GM12878 (cell line): ENCODE data around the gene NR3C1.

Source experiments
- EZH2 ChIP-seq: IDR thresholded peaks from 2 replicates; pipeline ENCODE4 v1.6.1; 2012; ENCODE audit warnings: low read depth, mild to moderate bottlenecking, control low read depth, inconsistent platforms, low read length, borderline replicate concordance; ENCODE audit not compliant: control insufficient read depth
- SIN3A ChIP-seq: IDR thresholded peaks from 2 replicates; pipeline ENCODE4 v1.6.1; 2012; ENCODE audit warnings: low read depth, low read length, improper control_type of control experiment
- STAT1 ChIP-seq: fragments of 450-650 bp; conservative IDR thresholded peaks from 2 replicates; pipeline ENCODE4 v1.6.1; 2014; ENCODE audit warnings: antibody characterized with exemption, mild to moderate bottlenecking
- ZNF274 ChIP-seq: IDR thresholded peaks from one replicate; pipeline ENCODE4 v1.8.0; 2011; ENCODE audit not compliant: insufficient read length, insufficient read depth
- TF ChIP-seq, protein P1 (sequence below): IDR thresholded peaks from 2 replicates; pipeline ENCODE4 v1.6.1; 2011; ENCODE audit warnings: borderline replicate concordance, low read depth, mild to moderate bottlenecking, moderate library complexity, low read length; ENCODE audit not compliant: insufficient read depth, poor library complexity, severe bottlenecking
- TF ChIP-seq, protein P2 (sequence below): IDR thresholded peaks from 2 replicates; pipeline ENCODE4 v1.6.1; 2011; ENCODE audit warnings: borderline replicate concordance, low read depth, mild to moderate bottlenecking, moderate library complexity, mixed read lengths, low read length; ENCODE audit not compliant: insufficient read depth; ENCODE audit errors: extremely low read length
- TF ChIP-seq, protein P3 (sequence below), 3 experiments: IDR thresholded peaks in 2 of 3; conservative IDR thresholded peaks in 1 of 3; 2 replicates each; pipeline ENCODE4 v1.5.1; 2011; ENCODE audit warnings: low read depth in 3 of 3, low read length in 3 of 3, mild to moderate bottlenecking in 3 of 3, control low read depth in 2 of 3, moderate library complexity in 2 of 3, inconsistent platforms in 1 of 3, mixed read lengths in 1 of 3; ENCODE audit not compliant: control insufficient read depth in 2 of 3, insufficient read depth in 1 of 3; ENCODE audit errors: extremely low read depth in 1 of 3
- TF ChIP-seq, protein P4 (sequence below): fragments of 450-650 bp; IDR thresholded peaks from 2 replicates; pipeline ENCODE4 v1.6.1; 2017; ENCODE audit warnings: mild to moderate bottlenecking, moderate library complexity

DNA sequence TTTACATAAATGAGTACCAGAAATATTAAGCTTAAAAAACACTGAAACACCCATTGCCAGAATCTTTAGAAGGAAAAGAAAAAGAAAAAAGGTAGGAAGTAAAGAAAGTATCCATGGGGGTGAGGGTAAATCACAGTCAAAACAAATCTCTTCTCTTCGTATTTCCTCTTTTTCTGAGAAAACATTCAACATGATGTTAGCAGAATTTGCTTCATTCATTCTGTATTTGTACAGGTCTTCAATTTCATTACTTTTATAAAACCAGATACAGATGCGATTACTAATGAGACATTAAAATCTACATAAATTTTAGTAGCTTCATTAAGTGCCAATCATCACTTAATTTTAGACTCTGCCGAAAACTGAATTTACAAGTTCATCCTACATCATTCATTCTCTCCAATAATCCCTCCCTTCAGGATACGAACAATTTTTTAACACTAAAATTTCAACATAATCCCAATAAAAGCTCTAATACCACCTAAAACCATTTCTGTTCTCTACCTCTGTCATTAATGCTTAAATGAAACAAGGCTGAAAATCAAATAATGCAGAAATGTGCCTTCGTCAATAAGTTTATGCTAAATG is 7.0 kb downstream of the NR3C1 start:
- TF ChIP-seq, protein P1, sequence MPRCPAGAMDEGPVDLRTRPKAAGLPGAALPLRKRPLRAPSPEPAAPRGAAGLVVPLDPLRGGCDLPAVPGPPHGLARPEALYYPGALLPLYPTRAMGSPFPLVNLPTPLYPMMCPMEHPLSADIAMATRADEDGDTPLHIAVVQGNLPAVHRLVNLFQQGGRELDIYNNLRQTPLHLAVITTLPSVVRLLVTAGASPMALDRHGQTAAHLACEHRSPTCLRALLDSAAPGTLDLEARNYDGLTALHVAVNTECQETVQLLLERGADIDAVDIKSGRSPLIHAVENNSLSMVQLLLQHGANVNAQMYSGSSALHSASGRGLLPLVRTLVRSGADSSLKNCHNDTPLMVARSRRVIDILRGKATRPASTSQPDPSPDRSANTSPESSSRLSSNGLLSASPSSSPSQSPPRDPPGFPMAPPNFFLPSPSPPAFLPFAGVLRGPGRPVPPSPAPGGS = no peak
- TF ChIP-seq, protein P2, sequence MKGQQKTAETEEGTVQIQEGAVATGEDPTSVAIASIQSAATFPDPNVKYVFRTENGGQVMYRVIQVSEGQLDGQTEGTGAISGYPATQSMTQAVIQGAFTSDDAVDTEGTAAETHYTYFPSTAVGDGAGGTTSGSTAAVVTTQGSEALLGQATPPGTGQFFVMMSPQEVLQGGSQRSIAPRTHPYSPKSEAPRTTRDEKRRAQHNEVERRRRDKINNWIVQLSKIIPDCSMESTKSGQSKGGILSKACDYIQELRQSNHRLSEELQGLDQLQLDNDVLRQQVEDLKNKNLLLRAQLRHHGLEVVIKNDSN = no peak
- TF ChIP-seq ZNF274 = no peak
- TF ChIP-seq, protein P3, sequence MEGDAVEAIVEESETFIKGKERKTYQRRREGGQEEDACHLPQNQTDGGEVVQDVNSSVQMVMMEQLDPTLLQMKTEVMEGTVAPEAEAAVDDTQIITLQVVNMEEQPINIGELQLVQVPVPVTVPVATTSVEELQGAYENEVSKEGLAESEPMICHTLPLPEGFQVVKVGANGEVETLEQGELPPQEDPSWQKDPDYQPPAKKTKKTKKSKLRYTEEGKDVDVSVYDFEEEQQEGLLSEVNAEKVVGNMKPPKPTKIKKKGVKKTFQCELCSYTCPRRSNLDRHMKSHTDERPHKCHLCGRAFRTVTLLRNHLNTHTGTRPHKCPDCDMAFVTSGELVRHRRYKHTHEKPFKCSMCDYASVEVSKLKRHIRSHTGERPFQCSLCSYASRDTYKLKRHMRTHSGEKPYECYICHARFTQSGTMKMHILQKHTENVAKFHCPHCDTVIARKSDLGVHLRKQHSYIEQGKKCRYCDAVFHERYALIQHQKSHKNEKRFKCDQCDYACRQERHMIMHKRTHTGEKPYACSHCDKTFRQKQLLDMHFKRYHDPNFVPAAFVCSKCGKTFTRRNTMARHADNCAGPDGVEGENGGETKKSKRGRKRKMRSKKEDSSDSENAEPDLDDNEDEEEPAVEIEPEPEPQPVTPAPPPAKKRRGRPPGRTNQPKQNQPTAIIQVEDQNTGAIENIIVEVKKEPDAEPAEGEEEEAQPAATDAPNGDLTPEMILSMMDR (IDR thresholded peaks at IDR 0.05 in 2 of 3, conservative IDR thresholded peaks at IDR 0.05 in 1 of 3; ENCODE audit: control insufficient read depth in 2 of 3, extremely low read depth in 1 of 3, insufficient read depth in 1 of 3, low read depth in 3 of 3, low read length in 3 of 3) = no peak
- TF ChIP-seq, protein P4, sequence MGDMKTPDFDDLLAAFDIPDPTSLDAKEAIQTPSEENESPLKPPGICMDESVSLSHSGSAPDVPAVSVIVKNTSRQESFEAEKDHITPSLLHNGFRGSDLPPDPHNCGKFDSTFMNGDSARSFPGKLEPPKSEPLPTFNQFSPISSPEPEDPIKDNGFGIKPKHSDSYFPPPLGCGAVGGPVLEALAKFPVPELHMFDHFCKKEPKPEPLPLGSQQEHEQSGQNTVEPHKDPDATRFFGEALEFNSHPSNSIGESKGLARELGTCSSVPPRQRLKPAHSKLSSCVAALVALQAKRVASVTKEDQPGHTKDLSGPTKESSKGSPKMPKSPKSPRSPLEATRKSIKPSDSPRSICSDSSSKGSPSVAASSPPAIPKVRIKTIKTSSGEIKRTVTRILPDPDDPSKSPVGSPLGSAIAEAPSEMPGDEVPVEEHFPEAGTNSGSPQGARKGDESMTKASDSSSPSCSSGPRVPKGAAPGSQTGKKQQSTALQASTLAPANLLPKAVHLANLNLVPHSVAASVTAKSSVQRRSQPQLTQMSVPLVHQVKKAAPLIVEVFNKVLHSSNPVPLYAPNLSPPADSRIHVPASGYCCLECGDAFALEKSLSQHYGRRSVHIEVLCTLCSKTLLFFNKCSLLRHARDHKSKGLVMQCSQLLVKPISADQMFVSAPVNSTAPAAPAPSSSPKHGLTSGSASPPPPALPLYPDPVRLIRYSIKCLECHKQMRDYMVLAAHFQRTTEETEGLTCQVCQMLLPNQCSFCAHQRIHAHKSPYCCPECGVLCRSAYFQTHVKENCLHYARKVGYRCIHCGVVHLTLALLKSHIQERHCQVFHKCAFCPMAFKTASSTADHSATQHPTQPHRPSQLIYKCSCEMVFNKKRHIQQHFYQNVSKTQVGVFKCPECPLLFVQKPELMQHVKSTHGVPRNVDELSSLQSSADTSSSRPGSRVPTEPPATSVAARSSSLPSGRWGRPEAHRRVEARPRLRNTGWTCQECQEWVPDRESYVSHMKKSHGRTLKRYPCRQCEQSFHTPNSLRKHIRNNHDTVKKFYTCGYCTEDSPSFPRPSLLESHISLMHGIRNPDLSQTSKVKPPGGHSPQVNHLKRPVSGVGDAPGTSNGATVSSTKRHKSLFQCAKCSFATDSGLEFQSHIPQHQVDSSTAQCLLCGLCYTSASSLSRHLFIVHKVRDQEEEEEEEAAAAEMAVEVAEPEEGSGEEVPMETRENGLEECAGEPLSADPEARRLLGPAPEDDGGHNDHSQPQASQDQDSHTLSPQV = no peak
- TF ChIP-seq STAT1 = no peak
- TF ChIP-seq EZH2 = no peak
- TF ChIP-seq SIN3A = no peak
